A673 (cell line): Measurements from ENCODE around the gene JARID2.

Source experiments
- EZH2 ChIP-seq: fragments of 200-600 bp; sonication (generic); IDR thresholded peaks from 2 replicates; pipeline ENCODE4 v1.6.1; 2017; ENCODE audit warnings: borderline replicate concordance, low read depth, mild to moderate bottlenecking, mixed read lengths, antibody characterized with exemption, low read length; ENCODE audit not compliant: poor library complexity, severe bottlenecking
- TF ChIP-seq, protein P1 (sequence below): fragments of 300-800, 200-600 bp; sonication (generic); conservative IDR thresholded peaks from 2 replicates; pipeline ENCODE4 v1.5.1; 2017; ENCODE audit warnings: low read depth, mild to moderate bottlenecking, antibody characterized with exemption, low read length, moderate library complexity, mixed read lengths

DNA sequence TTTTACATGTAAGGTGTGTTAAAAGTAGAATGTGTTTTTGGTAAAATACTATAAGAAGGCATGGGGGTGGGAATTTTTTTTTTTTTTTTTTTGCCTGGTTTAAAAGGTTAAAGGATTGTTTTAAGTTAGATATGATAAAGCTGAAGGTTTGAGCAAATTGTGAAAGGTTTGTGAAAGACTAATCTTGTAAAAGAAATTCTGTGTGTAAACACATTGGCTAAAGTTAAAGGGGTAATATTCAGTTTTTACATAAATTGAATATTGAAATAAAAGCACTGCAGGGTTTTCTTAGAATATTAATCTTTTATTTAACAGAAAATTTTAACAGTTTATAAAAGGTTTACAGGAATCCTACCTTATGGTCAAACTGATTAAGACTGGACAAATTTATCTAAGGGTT is 311.3 kb downstream of the JARID2 start:
- TF ChIP-seq, protein P1, sequence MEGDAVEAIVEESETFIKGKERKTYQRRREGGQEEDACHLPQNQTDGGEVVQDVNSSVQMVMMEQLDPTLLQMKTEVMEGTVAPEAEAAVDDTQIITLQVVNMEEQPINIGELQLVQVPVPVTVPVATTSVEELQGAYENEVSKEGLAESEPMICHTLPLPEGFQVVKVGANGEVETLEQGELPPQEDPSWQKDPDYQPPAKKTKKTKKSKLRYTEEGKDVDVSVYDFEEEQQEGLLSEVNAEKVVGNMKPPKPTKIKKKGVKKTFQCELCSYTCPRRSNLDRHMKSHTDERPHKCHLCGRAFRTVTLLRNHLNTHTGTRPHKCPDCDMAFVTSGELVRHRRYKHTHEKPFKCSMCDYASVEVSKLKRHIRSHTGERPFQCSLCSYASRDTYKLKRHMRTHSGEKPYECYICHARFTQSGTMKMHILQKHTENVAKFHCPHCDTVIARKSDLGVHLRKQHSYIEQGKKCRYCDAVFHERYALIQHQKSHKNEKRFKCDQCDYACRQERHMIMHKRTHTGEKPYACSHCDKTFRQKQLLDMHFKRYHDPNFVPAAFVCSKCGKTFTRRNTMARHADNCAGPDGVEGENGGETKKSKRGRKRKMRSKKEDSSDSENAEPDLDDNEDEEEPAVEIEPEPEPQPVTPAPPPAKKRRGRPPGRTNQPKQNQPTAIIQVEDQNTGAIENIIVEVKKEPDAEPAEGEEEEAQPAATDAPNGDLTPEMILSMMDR, result no peak
- no peak for TF ChIP-seq EZH2
